Measurements from ENCODE around the gene MICOS13.

DNA sequence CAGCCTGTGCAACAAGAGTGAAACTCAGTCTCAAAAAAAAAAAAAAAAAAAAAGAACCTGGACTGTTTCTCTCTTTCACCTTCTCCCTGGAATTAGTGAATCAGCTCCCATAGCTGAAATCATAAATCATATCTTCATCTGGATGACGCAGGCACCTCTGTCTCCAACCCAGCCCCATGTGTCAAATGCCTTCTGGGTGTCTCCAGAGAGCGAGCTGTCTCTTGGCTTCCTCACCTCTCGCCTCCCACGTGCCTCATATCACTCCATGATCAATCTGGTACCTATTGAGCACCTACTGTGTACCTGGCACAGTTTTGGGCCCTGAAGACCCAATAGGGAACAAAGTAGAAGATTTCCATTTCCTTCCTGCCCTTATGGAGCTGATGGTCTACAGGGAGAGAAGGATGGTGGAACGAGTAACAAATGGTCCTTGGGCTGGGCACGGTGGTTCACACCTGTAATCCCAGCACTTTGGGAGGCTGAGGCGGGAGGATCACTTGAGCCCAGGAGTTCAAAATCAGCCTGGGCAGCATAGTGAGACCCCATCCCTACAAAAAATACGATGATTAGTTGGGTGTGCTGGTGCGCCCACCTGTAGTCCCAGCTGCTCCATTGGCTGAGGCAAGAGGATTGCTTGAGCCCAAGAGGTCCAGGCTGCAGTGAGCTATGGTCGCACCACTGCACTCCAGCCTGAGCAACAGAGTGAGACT lies 3.0 kb upstream of the MICOS13 start:
- no peak for TF ChIP-seq CTCF (conservative IDR thresholded peaks at IDR 0.05 in 1 of 2, IDR thresholded peaks at IDR 0.05 in 1 of 2; ENCODE audit: extremely low read depth in 1 of 2, insufficient read depth in 1 of 2, low read depth in 1 of 2, low read length in 2 of 2)
- TF ChIP-seq EZH2 (IDR thresholded peaks at IDR 0.05; ENCODE audit: borderline replicate concordance, low read length), result no peak
